NCI-H2171 treated with DMSO at 0.1 percent for 48 hours (cell line): ENCODE data around the gene BEST2.
A peak's percentile ranks its signal among the peaks of the same experiment; 100 is the strongest.
"Not testable (repeated sequence)": the region's sequence is repeated elsewhere in the genome, so short reads cannot be mapped to it uniquely, and the experiment has no call there.

Experiments
- DNase-seq: peaks from one replicate; lab custom pipeline; 2025; lab: John Stamatoyannopoulos, UW

BEST2 gene

GRCh38 chr19:12788042-12788681, 36.6 kb downstream of the BEST2 start:
- DNase-seq = no peak

GRCh38 chr19:12788682-12789097, 37.1 kb downstream of the BEST2 start:
- DNase-seq = peak; percentile 65

- DNase-seq = peak; percentile 52
These were observed 37.7 kb downstream of the BEST2 start for GRCh38 chr19:12789098-12789903.

DNA sequence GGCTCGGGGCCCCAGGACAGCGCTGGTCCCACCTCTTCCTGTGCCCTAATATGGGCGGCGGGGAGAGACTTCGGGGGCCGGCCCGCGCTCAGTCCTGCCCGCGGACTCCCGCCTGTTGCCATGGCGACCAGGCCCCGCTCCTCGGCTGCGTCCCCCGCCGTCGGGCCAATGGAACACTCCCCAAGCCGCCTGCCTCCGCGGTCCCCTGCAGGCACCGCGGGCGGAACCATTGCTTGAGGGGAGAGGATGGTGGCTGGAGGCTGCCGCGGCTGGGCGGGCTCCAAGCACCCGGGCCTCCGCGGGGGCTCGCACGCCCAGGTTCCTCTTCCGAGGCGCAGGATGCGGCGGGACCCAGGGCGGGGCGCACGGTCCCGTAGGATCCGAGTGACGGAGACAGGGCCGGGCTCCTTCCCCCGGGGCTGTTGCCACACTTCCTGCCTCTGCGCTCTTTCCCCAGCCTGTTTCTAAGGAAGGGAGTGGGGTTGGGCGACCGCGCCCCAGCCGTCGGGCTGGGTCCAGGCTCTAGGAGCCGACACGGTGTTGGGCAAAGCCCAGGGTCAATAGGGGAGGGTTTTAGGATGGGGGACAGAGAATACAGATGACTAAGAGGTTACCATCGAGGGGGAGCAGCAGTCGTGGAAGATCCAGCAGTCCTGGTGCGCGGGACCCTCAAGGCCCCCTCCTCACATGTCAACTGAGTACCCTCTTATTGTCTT, 38.5 kb downstream of the BEST2 start:
- DNase-seq = peak; percentile 82

DNA sequence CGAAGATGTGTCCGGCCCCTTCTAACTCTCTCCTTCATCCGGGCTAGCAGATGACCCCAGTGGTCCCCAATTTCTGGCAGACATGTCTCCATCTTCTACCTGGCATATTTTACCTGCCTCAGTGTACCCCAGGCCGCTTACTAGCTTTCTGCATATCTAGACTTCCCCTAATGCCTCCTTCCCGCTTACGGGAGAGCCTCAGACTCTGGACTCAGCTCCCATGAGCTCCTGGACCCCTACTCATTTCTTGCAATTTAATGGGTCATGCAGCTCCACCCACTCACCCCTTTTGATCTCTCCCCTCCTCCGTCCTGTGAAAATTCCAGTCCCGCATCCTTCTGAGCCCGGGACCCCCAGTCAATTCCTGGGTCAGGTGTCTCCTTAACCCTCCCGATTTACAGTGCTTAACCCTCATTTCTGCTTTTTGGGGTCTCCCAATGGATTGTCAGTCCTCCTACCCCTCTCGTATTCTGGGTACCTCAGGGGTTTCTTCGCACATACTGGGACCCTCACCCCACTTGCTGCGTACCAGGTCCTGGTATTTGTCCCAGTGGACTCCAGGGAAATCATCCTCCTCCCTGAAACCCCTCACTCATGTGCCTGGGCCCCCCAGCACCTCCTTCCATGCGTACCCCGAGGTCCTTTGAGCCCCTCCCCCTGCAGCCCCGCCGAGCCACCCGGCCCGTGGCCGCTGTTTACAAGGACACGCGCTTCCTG, 39.2 kb downstream of the BEST2 start:
- peak; percentile 10 for DNase-seq

- peak; percentile 83 for DNase-seq
These were observed 39.9 kb downstream of the BEST2 start, which contains the start of gene JUNB for GRCh38 chr19:12791345-12792050. Gene JUNB, plus strand, starts transcription at chr19:12791486. Its CDS starts 286 bp downstream, at chr19:12791772.

DNA sequence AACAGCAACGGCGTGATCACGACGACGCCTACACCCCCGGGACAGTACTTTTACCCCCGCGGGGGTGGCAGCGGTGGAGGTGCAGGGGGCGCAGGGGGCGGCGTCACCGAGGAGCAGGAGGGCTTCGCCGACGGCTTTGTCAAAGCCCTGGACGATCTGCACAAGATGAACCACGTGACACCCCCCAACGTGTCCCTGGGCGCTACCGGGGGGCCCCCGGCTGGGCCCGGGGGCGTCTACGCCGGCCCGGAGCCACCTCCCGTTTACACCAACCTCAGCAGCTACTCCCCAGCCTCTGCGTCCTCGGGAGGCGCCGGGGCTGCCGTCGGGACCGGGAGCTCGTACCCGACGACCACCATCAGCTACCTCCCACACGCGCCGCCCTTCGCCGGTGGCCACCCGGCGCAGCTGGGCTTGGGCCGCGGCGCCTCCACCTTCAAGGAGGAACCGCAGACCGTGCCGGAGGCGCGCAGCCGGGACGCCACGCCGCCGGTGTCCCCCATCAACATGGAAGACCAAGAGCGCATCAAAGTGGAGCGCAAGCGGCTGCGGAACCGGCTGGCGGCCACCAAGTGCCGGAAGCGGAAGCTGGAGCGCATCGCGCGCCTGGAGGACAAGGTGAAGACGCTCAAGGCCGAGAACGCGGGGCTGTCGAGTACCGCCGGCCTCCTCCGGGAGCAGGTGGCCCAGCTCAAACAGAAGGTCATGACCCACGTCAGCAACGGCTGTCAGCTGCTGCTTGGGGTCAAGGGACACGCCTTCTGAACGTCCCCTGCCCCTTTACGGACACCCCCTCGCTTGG, 40.7 kb downstream of the BEST2 start:
- peak; percentile 79 for DNase-seq

DNA sequence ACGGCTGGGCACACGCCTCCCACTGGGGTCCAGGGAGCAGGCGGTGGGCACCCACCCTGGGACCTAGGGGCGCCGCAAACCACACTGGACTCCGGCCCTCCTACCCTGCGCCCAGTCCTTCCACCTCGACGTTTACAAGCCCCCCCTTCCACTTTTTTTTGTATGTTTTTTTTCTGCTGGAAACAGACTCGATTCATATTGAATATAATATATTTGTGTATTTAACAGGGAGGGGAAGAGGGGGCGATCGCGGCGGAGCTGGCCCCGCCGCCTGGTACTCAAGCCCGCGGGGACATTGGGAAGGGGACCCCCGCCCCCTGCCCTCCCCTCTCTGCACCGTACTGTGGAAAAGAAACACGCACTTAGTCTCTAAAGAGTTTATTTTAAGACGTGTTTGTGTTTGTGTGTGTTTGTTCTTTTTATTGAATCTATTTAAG, 41.3 kb downstream of the BEST2 start:
- DNase-seq = peak; percentile 56

DNA sequence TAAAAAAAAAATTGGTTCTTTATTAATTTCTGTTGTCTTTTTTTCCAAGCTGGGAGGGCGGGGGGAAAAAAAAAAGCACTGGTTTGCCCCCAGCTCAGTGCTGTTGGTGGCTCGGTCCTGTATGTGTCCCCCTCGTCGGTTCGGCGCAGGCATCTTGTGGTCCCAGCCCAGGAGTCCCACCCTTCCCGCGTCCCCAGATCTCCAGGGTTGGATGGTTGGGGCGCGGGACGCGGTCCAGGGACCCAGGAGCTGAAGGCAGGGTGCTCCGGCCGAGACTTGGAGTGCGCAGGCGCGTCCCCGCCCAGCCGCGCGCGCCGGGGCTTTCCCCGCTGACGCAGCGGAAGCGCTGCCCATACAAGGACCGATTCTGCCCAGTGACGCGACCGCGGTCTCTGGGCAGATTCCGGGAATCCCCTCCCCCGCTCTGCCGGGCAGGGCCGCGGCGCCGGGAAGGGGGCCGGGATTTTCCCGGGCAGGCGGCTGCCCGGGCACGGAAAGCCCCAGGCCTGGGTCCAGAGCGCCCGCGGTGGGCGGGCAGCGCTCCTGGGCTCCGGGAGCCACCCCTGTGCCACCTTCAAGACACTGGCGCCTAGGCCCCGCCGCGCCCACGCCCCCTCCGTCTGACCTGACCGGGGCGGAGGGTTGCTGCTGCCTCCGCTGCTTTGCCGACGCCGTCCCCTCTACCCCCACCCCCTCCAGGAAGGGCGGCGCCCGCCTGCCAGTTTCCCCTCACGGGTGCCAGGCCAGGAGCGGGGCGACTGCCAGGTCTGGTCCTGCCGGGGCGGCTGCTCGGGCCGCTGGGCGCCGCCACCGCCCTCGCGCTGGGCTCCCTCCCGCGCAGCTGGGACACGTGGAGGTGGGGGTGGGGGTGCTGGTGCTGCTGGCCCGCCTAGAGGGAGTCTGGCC, 42.0 kb downstream of the BEST2 start:
- peak; percentile 89 for DNase-seq

DNA sequence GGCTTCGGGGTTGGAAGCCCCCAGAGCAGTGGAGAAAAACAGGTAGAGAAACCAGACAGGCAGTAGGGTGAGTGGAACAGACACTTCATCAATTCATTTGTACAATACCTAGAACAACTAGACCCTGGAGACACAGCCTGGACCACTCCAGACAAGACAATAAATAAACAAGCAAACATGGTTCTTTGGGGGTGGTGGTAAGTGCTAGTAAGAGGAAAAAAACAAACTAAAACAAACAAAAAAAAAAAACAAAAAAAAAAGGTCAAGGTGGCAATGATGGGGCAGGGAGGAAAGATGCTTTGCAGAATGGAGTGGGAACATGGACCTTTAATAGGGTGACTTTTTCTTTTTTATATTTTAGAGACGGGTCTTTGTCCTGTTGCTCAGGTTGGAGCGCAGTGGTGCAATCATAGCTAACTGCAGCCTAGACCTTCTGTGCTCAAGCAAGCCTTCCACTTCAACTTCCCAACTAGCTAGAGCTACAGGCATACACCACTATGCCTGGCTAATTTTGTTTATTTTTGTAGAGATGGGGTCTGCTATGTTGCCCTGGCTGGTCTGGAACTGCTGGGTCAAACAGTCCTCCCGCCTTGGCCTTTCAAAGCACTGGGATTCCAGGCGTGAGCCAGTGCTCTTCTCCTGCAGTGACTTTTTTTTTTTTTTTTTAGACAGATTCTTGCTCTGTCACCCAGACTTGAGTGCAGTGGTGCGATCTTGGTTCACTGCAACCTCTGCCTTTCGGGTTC, 42.8 kb downstream of the BEST2 start:
- DNase-seq = peak; percentile 35

- no peak for DNase-seq
These were observed 43.4 kb downstream of the BEST2 start for GRCh38 chr19:12794971-12795381.

DNA sequence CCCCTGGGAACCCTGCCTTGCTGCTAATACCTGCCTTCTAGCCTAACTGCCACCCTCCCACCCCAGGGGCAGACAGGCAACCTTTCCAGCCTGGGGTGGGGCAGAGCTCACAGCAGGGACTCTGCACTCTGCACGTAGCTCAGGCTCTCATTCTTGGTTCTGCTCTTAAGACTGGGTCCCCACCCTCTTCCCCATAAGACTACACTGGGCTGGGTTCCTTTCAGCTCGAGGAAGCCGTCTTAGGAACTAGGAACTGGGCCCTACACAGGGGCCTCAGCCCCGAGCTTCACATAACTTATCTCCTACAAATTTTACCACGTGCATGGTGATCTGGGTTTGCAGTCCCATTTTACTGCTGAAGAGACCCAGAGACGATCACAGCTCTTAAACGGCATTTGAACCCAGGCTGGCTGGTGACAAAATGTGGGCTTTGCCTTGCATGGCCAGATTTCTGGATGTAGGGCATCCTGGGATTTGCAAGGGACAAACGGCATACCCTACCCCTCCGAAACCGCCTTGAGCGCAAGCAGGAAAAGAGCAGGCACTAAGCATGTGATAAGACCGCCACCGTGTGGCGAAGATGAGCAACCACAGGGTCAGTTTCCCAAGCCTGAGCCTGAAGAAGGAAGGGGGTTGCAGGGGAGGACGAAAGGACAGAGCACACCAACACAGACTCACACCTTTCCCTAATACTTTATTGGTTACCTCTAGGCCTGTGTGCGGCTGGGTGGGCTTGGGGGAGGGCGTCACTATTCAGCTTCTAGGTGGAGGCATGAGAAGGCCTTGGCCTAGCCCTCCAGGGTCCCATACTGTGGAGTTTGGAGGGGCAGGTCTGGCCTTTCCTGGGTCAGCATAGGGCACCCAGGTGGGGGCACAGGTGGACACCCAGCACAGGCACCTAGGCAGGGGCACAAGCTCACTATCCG, 44.8 kb downstream of the BEST2 start:
- peak; percentile 85 for DNase-seq

GRCh38 chr19:12797141-12797587, 45.6 kb downstream of the BEST2 start:
- no peak for DNase-seq

DNA sequence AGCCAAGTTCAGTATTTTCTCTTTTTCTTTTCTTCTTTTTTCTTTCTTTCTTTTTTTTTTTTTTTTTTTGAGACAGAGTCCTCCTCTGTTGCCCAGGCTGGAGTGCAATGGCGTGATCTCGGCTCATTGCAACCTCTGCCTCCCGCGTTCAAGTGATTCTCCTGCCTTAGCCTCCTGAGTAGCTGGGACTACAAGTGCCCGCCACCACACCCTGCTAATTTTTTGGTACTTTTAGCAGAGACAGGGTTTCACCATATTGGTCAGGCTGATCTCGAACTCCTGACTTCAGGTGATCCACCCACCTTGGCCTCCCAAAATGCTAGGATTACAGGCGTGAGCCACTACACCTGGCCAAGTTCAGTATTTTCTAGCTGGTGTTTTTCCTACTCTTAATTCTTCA, 46.0 kb downstream of the BEST2 start:
- DNase-seq = not testable (repeated sequence)

DNA sequence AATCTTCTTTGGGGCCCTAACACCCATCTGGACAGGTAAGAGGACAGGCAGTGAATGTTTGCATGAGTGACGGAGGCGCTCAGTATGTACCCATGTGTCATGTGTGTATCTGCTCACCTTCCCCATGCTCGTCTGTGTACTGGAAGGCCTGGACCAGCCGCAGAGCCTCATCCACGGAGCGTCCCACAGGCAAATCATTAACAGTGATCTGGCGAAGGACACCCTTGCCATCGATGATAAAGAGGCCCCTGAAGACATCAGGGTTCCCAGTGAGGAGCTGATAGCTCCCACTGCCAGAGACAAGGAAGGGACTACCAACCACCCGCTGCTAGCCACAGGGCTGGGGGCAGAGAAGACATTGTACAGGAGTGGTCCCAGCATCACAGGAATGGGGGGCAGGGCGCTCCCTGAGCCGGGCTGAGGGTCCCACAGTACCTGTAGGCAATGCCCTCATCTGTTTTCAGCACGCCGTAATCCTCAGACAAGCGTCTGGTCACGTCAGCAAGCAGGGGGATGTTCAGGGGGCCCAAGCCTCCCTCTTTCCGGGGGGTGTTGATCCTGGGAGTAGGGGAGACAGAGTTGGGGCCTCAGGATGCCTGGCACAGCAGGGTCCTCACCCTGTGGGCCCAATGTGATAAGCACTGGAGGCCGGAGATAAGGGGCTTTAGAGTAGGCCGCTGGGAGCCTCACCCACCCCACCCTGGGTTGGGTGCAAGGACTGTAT, 48.3 kb downstream of the BEST2 start:
- no peak for DNase-seq

DNA sequence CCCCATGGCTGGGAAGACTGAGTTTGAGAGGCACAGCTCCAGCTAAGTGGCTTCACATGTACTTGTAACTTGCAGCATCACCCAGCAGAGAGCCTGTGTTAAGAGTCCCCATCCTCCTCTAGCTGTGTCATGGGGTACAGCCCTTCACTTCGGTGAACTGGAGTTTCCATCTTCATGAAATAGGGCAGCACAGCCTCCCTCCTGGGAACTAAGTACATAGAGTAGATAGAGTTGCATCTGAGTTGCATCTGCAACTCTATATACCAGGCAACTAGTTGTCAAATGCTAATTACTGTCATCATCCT, 48.8 kb downstream of the BEST2 start:
- no peak for DNase-seq

GRCh38 chr19:12800923-12801465, 49.4 kb downstream of the BEST2 start:
- DNase-seq = no peak
